GM19468 (cell line): Measurements from ENCODE around the gene SPIRE1.
"Not testable (repeated sequence)": the region's sequence is repeated elsewhere in the genome, so short reads cannot be mapped to it uniquely, and the experiment has no call there.

Experiments
- ATAC-seq: cut with Tn5 transposase; IDR thresholded peaks from one replicate; pipeline ENCODE4 v1.9.1; 2021; ENCODE audit warnings: mild to moderate bottlenecking, moderate library complexity, moderate number of reproducible peaks; ENCODE audit not compliant: unreplicated experiment; ENCODE audit errors: extremely low read depth

Gene SPIRE1

DNA sequence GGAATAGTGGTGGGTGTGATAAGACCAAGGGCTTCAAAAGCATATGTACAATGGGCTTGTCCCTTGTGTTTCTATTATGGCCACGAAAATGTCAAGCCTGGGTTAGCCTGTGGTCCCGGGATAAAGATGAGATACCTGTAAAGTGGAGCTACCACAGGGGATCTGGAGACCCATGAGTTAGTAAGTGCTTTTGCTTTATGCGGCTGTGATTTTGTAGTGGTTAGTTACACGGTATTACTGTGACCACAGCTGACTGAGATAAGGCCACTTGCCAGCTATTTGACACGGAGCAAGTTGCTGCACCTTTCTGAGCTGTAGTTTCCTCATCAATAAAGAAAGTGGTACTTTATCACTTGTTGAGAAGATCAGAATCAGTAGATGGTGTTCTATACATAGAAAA, 150.9 kb downstream of the SPIRE1 start:
- ATAC-seq = no peak

DNA sequence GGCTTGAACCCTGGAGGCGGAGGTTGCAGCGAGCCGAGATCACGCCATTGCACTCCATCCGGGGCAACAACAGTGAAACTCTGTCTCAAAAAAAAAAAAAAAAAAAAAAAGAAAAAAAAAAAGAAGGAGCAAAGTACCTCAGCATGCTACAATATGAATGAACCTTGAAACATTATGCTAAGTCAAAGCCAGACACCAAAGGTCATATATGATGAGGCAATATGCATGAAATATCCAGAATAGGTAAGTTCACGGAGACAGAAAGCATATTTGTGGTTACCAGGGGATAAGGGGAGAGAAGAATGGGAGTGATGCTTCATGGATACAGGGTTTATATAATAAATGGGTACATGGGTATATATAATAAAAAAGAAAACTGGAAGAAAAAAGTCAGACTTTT, 156.9 kb downstream of the SPIRE1 start:
- no peak for ATAC-seq

DNA sequence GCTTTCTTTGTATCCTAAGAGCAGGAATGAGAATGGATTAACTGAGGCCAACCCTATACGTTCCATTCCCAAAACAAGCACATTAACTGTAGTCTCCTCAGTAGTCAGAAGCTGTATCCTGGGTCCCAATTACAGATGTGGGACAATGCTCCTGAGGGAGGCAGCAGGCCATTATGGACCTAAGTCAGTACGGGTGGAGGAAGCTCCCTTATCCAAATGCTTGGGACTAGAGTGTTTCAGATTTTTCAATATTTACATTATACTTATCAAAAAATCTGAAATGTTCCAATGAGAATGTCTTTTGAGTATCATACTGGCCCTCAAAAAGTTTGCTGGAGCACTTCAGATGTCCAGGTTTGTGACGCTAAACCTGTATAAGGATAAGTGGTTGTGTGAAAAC, 160.1 kb downstream of the SPIRE1 start:
- no peak for ATAC-seq

DNA sequence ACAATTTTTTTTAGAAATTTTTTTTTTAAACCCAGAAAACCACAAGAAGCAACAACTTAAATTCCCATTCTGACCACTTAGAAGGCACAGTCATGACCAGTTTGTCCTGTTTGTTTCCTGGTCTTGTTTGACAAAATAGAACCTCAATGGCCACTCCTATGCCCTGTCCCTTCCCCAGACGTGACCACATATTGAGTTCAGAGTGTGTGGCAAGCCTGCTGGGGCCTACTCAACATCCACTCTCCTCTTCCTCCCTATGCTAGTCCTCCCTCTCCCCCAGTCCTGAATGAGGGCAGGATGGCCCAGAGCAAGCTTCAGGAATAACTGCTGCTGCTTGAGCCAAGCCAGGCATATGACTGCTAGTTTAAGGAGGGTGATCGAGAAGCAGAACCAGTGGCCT, 160.6 kb downstream of the SPIRE1 start:
- ATAC-seq = no peak

DNA sequence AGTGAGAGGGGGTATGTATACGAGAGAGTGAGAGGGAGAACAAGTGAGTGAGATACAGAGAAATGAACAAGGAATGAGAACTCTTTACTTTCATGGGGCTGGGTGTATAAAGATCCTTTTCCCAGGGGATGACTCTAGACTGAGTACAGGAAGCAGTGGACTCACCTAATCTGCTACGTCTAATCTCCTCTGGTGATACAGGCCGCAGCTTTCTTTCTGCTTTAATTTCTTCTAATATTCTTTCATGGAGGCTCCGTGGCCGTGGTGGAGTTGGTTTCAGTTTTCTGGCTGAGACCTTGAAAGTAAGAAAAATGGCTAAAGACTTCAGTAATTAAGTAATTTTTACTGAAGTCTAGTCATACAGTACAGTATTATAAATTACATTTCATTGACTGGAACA, 165.0 kb downstream of the SPIRE1 start:
- no peak for ATAC-seq

DNA sequence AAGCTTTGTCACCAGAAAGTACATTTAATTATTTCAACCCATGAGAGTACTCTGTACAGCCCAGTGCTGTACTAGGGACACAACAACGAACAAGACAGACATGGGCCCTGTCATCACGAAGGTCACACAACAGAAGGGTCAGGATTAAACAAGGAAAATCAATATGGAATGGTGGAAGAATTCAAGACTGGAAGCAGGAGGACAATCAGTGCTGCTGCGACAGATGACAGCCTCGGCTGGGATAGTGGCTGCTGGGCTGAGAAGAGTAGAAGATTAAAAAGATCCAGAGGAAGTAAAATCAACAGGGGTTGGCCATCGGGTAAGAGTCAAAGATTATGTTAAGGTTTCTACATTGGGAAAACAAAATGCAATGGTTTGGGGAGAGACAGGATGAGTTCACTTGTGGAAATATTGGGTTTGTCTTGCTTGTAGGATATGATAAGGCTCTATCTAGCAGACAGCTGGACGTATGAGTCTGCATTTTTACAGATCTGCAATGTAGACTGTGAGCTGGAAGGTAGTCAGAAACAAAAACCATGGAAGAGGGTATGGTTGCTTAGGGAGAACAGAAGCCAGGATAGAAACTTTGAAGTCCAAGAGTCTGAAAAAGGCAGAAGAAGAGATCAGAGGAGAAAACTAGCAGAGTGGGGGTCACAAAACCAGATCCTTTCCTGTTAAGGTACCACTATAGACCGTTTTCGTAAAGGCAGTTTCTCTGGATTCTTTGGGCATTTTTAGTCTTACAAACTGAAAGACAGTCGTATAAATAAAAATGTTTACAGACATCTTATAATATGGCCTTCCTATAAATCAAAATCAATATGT, 166.1 kb downstream of the SPIRE1 start:
- ATAC-seq = no peak

DNA sequence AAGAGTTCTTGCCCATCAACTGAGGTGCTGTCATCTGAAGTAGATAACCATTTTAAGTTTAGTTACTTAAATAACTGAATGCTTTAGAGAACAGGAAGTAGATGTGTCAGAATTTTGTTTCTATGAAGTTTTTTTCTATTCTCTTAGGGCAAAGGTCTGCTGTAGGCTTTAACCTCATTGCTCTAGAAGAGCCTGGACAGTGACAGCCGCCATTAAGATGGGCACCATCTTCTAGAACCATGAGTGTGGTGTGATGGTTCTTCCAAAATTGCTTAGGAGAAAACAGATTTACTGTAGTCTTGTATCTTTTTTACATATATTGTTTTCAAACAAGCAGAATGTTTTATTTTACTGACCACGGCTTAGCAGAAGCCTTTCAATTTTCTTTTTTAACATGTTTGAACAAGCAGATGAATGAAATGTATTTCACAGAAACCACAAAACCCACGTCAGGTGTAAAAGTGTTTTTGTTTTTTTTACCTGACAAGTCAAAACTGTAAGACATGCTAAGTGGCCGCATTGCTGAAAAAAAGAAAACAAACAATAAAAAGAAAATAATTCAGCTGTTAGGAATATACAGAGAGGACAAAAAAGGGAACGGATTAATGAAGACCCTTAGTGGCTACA, 172.3 kb downstream of the SPIRE1 start:
- no peak for ATAC-seq

DNA sequence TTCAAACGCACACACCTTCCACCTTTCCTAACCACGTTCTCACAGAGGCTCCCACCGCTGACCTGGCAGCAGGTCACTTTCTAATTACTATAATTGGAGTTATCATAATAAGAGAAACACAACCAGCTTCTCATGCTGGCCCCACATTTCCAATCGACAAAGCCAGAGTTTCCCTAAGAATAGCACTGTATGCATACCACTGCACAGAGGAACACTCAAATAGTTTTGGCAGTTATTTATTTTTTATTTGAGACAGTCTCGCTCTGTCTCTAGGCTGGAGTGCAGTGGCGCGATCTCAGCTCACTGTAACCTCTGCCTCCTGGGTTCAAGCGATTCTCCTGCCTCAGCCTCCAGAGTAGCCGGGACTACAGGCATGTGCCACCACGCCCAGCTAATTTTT, 176.0 kb downstream of the SPIRE1 start:
- not testable (repeated sequence) for ATAC-seq

DNA sequence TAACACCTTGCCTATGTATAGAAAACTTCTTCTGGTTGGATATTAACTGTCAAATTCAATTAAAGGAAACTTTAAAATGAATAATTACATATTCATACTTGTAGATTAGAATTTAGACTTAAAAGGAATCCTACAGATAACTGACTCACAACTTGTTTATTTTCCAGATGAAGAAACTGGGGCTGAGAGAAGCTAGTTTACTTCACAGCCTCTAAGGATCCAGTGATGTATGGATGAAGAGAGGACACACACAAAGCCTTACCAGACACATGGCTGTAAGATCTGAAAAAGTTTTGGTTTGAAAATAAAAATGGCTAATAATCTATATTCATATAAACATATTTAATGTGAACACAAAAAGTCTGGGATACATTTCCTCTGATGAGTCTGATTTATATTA, 177.9 kb downstream of the SPIRE1 start:
- no peak for ATAC-seq

DNA sequence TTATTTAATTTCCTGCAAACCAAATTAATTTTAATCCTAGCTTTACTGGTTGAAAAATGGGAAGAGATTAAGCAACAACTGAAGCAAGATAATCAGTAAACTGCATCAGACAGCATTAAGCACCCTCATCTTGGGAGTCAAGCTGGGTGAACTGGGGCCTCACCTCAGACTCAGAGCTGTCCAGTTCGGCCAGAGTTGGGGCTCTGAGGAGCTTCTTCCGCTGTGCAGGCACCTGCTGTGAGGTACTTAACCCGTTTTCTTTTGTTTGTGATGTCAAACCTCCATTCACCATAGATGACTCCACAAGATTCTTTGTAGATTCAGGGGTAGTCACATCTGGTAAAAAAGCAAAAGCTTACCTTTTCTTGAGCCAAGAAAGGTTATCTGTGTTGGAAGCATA, 178.4 kb downstream of the SPIRE1 start:
- no peak for ATAC-seq

DNA sequence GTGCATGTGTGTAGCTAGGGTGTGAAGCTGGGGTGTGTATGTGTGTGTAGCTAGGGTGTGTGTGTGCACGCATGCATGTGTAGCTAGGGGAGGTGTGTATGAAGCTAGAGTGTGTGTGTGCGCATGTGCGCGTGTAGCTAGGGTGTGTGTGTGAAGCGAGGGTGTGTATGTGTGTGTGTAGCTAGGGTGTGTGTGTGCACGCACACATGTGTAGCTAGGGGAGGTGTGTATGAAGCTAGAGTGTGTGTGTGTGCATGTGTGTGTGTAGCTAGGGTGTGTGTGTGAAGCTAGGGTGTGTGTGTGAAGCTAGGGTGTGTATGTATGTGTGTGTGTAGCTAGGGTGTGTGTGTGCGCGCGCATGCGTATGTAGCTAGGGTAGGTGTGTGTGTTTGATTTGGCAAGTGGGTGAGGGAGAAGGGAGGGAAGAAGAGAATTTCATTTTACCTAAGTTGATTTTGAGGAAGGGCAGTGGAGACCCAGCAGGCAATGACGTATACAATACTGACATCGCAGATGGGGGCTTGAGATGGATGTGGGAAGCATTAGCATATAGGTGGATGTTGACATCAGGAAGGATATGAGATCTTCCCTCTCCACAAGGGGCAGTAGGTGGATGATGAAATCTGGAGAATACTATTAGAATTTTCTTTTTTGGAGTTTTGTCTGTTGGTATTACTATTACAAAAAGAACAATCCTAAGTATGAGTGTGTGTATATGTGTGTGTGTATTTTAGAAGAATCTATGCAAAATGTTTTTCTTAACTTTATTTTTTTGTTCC, 179.4 kb downstream of the SPIRE1 start:
- ATAC-seq = no peak

DNA sequence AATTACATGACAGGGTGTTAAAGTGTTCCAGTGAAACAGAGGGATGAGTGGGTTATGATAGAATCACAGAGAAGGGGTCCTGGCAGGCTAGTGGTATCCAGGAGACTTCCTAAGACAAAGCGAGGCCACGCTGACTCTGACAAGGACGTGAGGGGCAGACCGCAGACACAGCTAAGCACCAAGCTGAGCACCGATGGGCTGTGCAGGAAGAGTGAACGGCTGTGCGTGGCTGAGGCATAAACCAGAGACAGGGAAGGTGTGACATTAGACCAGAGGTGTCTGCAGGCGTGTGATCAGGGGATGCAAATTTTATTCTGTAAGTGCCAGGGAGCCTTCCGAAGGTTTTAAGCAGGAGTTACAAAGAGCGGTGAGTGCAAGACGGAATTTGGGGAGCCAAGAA, 180.3 kb downstream of the SPIRE1 start:
- no peak for ATAC-seq

DNA sequence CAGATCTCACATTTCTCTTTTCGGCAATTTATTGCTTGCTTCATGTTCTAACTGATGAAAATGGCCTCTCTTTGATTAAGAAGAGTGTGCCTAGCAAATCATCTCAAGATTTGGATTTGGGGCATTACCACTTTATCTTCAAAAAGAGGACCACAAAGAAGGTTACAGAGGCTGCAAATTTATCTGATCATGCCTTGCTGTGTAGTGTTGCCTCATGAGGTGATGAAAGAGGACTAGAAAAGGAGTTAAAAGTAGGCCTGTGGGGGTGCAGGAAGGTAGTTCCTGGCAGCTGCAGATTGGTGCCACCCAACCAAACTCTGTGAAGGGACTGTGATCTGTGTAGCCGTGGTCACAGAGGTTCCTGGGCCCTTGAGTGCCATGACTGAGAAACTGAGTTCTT, 181.0 kb downstream of the SPIRE1 start:
- no peak for ATAC-seq

DNA sequence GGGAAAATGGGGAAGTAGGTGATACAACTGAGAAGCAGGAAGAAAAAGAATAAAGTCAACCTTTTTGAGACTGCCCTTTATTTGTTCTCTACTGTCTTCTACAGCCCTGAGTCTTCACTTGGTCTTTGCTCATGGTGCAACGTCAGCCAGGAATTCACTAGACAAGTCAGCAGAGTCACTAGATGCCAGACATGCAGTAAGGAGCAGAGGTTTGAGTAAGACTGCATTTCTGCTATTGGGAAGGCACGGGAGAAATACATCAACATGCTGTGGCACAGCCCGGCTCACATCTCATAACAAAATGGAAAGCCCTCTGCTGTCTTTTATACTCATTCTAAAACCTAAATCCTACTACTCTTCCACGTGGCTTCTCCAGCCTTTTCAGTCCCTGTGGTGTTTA, 183.0 kb downstream of the SPIRE1 start:
- ATAC-seq = no peak

DNA sequence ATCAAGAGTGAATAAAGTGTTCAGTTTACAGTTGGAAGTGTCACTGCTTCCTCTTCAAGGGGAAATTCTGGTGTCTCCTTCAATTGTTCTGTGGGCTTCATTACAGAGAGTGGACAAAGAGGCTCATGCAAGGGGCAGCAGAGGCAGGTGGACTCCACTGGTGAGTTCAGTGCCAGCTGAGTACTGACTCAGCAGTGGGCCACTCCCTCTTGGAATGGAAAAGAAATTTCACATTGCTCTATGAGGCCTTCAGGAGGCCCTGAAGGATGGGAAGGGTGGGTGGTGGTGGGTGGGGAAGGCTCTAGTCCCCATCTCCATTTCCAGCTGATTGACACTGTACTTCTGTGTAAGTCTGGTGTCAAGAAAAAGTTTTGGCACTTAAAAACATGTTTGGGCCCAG, 183.8 kb downstream of the SPIRE1 start:
- ATAC-seq = no peak

DNA sequence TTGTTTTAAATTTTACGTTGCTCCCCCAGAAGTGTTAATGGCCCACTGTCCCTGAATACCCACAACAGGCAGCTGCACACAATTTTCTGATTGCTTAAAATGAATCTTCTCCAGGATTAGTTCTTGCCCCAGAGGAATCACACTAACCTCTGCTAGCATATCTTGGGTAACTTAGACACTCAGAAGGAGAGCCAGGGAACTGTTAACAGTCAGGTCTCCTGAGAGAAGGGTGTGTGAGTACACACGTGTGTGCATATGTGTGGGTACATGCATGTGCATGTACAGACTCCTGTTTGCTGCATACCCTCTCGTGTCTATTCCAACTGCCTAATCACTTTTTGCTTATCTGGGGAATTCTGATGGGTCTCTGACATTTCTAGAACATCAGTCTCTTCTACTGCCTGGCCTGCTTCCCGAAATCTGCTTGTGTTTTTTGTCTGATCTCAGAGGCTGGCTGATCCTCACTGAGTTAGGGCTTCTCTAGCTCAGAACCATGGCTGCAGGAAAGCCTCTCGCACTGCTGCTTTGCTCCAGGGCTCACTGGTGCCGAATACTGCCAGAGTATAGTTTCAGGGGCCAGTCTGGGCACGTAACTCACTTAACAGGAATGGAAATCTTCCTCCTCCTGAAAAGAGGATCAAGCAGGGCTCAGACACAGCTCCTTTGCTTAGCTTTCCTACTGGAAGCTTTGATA, 187.4 kb downstream of the SPIRE1 start:
- ATAC-seq = no peak

DNA sequence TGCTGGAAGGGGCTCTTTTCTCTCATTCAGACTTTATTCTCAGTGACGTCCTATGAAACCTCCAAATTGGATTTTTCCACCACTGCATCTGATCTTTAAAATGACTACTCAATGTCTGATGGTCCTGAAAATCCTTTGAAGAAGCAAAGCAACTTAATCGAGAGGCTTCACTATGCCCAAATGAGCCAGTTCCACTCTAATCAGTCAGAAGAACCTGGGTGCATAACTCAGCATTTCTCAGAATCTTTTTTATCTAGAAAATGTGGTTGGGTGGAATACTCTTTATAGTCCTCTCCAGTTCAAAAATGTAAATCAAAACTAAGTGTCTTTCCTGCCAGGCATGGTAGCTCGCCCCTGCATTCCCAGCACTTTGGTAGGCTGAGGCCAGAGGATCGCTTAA, 189.5 kb downstream of the SPIRE1 start:
- no peak for ATAC-seq

DNA sequence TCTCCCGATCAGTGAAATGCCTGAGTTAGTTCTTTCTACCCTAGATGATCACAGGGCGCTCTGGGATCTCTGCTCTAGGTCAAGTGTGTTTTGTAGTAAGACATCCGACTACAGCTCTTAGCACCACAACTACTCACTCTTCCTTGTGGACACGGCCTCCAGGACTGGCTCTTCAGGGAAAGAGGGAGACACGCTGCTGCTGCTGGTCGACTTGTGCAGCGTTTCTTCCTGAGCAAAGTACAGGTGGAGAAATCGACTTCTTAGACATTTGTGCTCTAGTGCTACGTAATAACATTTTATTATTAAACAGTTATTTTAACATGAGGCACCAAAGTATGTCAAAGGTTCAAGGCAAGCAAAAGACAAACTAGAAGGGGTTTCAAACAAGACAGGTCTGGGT, 193.2 kb downstream of the SPIRE1 start:
- no peak for ATAC-seq

DNA sequence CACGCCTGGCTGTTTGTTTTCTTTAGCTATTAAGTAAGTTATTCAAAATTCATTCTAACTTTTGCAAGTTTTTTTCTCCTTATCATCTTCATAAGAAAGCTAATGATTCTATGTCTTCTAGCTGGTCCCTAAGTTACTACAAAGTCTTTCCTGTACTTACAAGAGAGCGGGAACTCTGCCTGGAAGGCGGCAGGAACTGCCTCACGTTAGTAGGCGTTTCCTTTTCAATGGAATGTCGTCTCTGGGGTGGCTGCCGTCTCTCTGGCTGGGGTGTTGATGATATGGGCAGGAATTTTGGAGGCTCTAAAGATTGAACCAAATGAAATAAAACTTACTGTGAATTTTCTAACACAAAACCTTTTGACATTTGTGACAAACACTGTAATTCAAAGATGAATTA, 194.7 kb downstream of the SPIRE1 start:
- no peak for ATAC-seq

DNA sequence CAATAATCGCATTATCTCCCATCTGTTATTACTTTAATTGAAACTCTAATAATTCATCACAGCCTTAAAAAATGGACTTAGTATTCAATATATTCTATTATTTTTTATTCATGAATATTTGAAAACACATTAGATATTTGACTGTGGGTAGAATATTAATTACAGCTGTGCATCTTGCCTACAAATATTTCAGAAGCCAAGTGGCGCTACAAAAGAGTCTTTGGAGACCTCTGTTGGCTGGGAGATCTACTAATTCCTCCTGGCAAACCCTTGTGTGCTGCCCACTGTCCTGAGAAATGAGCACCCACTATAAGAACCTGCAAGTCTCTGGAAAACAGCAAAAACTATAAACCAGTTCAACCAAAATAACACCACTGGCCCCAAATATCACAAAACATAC, 195.7 kb downstream of the SPIRE1 start:
- no peak for ATAC-seq

DNA sequence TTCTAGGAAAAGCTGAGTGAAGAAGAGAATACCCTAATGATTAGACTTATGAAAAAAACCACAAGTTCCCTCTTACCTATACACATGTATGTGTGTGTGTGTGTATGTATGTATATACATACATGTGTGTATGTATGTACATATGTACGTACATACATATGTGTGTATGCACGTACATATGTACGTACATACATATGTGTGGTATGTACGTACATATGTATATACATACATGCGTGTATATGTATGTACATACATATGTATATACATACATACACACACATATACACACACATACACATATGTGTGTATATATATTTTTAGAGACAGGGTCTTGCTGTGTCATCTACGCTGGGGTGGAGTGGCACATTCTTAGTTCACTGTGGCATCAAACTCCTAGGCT, 196.6 kb downstream of the SPIRE1 start:
- no peak for ATAC-seq
